Adrenal gland (tissue), 5 donors: ENCODE measurements around the gene CD151.

ENCODE experiments used
- CTCF ChIP-seq, 6 experiments: fragments of 450-650 bp in 4 of 6; fragments of 200-600 bp in 2 of 6; sonication (generic) in 1 of 6; IDR thresholded peaks; 1 replicate in 5 of 6; 2 replicates in 1 of 6; pipeline versions ENCODE4 v1.5.1 to v1.8.0; 2016 to 2021; ENCODE audit warnings: antibody characterized with exemption in 6 of 6, mild to moderate bottlenecking in 2 of 6, moderate library complexity in 1 of 6
- POLR2A ChIP-seq, 2 donors: fragments of 450-650 bp; IDR thresholded peaks; one replicate each; pipeline ENCODE4 v1.6.1; 2017; ENCODE audit warnings: antibody characterized with exemption in 2 of 2, mild to moderate bottlenecking in 2 of 2, moderate library complexity in 1 of 2
- donor health status: DM: no; HTN: no; CAD: no.

- TF ChIP-seq CTCF (IDR thresholded peaks at IDR 0.05): no peak
- TF ChIP-seq POLR2A (IDR thresholded peaks at IDR 0.05): no peak
Observed at GRCh38 chr11:841981-842369, 9.2 kb downstream of the CD151 start.
